Left lobe of liver (tissue), 2 donors: ENCODE results near the gene INO80D. TPM values are rescaled to one million over a fixed set of nuclear protein-coding genes. Genes with fewer than 3 reads are reported as not detected.
"Not testable (repeated sequence)": the region's sequence is repeated elsewhere in the genome, so short reads cannot be mapped to it uniquely, and the experiment has no call there.

Experiments used
- ATAC-seq: fragments of 200-7000 bp; cut with Tn5 transposase; one replicate; pipeline ENCODE4 v1.9.1; 2020; ENCODE audit warnings: mild to moderate bottlenecking, moderate library complexity
- DNase-seq: peaks from one replicate; pipeline ENCODE4 v3.0.0-alpha.2; 2020; ENCODE audit warnings: low spot score
- total RNA-seq: library from RNA; stranded (reverse); gene quantifications from one replicate; pipeline ENCODE4 v1.2.1, GENCODE V29; 2021
- donor health status: DM: no; HTN: no; CAD: no; lungs with moderate emphysema.
- donor health status: DM: no; HTN: yes; CAD: no.

The INO80D gene, protein sequence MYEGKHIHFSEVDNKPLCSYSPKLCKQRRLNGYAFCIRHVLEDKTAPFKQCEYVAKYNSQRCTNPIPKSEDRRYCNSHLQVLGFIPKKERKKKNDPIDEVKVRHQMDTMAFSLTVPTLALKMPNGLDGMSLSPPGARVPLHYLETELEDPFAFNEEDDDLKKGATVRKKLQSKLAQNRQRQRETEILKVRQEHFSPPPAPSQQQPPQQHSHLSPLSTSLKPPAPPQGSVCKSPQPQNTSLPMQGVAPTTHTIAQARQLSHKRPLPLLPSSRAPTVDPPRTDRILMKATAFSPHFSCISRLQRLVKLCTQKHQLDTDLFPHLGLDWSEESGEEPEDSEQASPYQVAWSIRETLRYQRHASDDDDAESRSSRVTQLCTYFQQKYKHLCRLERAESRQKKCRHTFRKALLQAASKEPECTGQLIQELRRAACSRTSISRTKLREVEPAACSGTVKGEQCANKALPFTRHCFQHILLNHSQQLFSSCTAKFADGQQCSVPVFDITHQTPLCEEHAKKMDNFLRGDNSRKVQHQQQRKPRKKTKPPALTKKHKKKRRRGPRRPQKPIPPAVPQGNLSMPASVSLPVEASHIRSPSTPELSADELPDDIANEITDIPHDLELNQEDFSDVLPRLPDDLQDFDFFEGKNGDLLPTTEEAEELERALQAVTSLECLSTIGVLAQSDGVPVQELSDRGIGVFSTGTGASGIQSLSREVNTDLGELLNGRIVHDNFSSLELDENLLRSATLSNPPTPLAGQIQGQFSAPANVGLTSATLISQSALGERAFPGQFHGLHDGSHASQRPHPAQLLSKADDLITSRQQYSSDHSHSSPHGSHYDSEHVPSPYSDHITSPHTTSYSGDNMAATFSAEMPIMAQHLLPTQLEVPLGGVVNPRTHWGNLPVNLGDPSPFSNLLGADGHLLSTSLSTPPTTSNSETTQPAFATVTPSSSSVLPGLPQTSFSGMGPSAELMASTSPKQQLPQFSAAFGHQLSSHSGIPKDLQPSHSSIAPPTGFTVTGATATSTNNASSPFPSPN
- 7.9 TPM for total RNA-seq

DNA sequence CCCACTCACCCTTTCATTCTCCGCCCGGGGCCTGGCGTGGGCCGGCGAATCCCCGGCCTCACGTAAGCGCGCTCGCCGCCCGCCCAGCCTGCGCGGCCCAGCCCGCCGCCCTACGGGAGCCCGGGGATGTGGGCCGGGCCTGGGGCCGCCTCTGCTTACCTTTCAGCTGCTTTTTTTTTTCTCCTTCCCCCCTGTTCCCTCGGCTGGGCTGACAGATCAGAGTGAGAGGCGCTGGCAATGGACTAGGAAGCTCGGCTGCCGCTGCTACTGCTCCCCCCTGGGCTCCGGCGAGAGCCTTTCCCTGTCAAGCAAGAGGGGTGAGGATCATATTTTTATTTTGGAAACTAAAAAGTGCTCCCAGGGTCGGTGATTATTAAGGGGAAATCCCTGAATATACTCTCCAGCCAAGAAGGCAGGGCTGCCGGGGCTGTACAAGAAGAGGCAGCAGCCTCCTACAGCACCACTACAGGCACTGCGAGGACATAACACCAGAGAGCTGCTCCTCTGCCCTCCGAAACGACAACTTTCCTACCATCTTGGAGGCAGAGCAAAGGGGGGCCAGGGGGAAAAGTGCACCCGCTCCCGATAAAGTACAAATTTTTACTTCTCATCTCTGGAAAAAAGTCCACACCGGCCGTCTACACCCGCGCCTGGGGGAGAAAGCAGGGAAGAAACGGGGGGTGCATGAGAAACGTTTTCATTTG, at the start of gene INO80D:
Gene INO80D, minus strand, starts transcription at position 433 of the 704 bp plus-strand sequence. CDS start 23,158 bp downstream, outside the sequence.
- DNase-seq: peak; percentile 80
- peak; percentile 83 for ATAC-seq

DNA sequence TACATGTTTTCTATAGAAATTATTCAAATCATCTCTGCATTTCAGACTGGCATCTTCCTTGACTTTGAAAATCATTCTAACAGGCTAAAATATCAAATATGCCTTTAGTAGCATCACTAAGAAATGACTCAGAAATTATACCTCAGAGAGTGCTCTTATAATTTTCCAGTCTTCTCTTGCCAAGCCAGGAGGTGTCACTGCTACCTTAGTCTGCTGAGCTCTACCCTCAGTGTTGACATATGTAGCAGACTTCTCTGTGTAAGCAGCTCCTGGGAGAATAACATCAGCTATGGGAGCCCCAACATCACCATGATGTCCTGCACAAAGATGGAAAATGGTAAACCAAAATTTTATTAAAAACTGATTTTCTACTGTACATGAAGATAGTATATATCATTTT, 41.7 kb upstream of the INO80D start:
- DNase-seq: no peak
- ATAC-seq: peak; percentile 33

DNA sequence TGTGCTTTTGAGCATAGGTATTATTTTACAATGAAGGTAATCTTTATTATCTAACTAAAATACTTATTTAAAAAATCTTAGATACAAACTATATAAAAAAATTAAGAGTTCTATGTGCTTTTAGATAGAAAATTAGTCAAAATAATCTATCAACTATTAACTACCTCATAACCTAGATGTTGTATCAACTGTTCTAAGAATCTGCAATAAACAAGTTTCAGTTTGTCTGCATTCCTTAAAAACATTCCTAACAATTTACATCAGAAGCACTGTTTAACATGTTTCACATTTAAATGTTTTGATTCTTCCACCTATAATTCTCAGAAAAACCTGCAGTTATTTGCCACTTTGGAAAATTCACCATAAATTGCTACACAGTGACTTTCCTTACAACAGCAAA, 39.9 kb upstream of the INO80D start:
- ATAC-seq (no peak), DNase-seq (no peak)

DNA sequence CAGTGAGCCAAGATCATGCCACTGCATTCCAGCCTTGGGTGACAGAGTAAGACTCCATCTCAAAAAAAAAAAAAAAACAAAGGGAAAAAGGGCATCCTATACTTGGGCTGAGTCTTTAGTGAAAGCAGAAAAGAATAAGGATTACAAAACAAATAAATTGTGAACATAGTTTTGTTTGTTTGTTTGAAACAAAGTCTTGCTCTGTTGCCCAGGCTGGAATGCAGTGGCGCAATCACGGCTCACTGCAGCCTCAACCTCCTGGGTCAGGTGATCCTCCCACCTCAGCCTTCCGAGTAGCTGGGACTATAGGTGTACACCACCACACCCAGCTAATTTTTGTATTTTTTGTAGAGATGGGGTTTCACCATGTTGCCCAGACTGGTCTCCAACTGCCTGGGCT, 36.6 kb upstream of the INO80D start:
- ATAC-seq, DNase-seq: not testable (repeated sequence)

DNA sequence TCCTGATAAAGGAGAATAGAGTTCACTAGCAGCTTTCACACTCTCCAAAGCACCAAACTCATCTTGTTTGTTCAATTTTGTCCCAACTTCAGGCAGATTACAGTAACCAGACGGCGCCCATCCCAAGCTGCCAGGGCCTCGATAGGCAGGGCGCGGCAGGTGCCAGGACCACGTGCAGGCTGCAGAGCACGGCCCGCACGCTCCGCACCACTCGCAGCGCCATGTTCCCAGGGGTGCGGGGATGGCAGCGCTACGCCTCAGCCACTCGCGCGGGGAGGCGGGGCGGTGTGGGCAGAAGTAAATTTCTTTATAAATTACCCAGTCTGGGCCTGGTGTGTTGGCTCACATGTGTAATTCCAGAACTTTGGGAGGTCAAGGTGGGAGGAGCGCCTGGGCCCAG, 30.3 kb upstream of the INO80D start:
- ATAC-seq (no peak), DNase-seq (no peak)

DNA sequence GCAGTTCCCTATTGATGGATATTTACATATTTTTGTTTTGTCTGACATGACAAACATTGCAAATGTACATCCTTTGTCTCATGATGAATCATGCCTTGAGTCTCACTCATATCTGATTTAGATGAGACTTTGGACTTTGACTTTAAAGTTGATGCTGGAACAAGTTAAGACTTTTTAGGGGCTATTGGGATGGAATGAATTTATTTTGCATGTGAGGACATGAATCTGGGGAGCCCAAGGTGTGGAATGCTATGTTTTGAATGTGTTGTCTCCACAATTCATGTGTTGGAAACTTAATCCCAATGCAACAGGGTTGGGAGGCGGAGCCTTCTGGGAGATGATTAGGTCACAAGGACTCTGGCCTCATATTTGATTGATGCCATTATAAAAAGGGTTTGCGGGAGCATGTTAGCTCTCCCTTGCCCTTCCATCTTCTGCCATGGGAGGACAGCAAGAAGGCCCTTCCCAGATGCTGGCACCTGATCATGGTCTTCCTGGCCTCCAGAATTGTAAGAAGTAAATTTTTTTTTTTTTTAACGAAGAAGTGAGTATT, 29.1 kb upstream of the INO80D start:
- DNase-seq: no peak
- peak; percentile 37 for ATAC-seq

DNA sequence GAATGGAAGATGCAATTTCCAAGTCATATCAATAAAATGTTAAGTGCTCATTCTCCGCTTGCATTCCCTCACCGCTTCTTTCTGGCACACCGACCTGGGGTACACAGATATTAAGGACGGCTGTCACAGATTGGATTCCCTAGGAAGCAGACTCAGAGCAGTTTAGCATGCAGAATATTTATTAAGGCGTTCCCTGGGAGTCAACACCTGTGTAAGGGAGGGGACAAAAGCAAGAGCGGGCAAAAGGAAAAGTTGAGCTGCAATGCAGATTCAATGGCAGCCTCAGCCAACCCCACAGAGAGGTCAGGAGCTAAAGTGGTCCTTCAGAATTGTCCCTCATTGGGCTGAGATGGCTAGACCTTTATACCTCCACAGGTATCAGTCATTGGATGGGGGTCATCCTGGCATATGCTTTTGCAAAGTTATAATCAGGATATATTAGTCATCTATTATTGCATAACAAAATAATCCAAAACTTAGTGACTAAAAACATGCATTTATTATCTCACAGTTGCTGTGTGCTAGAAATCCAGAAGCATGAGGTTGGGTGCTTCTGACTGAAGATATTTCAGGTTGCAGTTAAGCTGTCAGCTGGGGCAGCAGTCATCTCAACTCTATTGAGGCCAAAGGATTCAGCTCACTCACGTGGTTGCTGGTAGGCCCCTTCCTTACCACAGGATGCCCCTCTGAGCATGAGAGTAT, 27.0 kb upstream of the INO80D start:
- ATAC-seq (no peak), DNase-seq (no peak)

DNA sequence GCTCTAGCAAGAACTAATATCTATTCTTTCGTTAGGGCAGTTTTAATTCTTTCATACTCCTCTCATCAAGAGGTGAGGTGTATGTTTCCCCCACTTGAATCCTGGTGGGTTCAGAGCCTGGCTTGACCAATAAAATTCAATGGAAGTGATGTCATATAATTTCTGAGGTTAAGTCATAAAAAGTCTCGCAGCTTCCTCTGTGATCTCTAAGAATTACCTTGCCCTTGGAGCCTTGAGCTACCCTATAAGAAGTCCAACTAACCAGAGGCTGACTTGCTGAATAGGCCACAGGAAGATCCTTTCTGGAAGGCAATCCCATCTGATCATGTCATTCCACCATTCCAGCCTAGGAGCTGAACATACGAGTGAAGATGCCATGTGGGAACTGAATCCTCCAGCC, 26.1 kb upstream of the INO80D start:
- ATAC-seq: no peak
- no peak for DNase-seq

DNA sequence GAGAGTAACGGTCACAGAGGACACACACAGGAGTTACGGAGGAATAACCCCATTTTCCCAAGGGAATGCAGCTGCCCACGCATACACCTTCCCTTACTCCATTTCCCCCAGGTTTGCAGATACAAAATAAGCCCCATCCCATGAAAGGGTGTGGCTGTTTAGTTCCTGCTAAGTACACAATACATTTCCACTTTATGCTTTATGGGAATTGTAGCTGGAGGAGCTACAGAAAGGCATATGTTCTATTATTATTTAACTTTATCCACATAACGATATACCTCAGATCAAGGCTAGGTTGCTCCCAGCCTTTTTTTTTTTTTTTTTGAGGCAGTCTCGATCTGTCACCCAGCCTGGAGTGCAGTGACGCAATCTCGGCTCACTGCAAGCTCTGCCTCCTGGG, 22.7 kb upstream of the INO80D start:
- no peak for DNase-seq
- ATAC-seq: peak; percentile 25

DNA sequence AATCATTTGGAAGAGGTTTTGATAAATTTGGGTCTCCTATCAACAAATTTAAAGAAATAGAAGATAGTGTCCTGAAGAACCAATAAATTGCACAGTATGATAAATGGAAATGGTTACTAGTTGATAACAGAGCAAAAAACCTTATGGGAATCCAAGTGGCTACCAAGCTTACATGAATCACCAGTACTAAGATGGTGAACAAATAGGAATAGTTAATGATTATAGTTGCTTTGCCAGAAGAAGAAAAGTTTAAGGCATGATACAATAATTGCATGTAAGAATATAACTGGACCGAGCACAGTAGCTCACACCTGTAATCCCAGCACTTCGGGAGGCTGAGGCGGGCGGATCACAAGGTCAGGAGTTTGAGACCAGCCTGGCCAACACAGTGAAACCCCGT, 19.6 kb upstream of the INO80D start:
- DNase-seq: no peak
- no peak for ATAC-seq

DNA sequence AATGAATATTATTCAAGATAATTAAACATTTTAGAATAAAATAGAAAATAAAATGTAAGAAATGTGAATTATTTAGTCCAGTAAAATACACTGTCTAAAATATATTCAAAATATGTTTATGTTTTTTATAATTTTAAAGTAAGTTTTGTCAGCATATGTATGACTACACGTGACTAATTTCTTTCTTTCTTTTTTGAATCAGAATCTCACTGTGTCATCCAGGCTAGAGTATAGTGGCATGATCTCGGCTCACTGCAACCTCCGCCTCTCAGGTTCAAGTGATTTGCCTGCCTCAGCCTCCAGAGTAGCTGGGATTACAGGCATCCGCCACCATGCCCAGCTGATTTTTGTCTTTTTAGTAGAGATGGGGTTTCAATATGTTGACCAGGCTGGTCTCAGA, 19.1 kb upstream of the INO80D start:
- ATAC-seq: no peak
- no peak for DNase-seq

DNA sequence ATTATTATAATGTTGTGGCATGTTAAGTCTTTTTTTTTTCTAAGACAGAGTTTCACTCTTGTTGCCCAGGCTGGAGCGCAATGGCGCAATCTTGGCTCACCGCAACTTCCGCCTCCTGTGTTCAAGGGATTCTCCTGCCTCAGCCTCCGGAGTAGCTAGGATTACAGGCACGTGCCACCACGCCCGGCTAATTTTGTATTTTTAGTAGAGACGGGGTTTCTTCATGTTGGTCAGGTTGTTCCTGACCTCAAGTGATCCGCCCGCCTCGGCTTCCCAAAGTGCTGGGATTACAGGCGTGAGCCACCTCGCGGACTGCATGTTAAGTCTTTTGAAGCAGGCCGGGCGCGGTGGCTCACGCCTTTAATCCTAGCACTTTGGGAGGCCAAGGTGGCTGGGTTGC, 12.9 kb upstream of the INO80D start:
- ATAC-seq, DNase-seq: not testable (repeated sequence)

DNA sequence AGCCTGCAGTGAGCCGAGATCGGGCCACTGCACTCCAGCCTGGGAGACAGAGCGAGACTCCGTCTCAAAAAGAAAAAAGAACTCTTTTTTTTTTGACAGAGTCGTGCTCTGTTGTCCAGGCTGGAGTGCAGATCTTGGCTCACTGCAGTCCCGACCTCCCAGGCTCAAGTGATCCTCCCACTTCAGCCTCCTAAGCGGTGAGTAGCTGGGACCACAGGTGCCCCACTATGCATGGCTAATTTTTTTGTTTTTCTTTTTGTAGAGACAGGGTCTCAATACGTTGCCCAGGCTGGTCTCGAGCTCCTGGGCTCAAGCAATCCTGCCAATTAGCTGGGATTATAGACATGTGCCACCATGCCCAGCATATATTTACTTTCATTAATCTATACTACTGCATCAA, 12.5 kb upstream of the INO80D start:
- DNase-seq (no peak), ATAC-seq (no peak)

DNA sequence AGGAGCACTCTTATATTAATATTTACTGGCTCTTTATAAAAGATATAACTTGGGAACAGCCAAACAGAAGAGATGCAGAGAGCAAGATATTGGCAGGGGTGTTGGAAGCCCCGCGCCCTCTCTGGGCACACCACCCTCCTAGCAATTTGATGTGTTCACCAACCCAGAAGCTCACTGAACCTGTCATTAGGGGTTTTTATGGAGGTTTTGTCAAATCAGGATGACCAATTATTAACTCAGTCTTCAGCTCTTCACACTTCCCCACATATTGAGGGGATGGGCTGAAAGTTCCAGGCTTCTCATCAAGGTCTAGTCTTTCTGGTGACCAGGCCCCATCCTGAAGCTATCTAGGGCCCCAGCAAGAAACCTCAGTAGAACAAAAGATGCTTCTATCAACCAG, 10.9 kb upstream of the INO80D start:
- DNase-seq: no peak

DNA sequence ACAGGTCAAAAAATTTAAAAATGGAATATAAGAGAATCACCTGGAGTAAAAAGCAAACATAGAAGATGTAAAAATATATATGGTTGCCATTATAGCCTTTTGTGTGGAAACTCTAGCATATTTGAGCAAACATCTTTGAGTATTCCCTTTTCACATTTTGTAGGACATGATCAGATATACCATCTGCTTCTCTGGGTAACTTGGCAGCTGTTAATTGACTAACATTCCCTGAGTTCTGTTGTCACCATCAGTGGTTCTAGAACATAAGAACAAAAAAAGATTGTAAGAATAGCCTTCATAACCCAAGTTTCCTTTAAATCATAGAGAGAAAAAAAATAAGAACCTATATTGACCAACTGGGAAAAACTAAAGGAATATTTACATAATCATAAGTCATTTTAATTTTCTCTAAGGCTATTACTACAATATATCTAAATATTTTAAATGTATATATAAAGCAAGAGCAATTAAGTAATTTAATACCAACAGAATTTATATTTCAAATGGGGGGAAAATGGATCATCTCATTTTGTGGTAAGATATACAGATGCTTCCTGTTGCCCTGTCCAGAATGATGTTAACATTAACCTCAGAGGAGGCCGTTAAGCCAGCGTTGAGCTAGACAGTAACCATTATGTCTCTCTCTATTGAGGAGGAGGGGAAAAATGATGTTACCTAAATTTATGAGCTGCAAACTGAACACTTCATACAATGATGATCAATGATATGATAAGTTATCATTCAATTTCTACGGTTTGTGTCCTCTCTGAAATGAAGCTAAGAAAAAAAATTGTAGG, 9.8 kb upstream of the INO80D start:
- DNase-seq (no peak), ATAC-seq (no peak)

More for the DNA sequence above, 10.9 kb upstream of the INO80D start:
- no peak for ATAC-seq

DNA sequence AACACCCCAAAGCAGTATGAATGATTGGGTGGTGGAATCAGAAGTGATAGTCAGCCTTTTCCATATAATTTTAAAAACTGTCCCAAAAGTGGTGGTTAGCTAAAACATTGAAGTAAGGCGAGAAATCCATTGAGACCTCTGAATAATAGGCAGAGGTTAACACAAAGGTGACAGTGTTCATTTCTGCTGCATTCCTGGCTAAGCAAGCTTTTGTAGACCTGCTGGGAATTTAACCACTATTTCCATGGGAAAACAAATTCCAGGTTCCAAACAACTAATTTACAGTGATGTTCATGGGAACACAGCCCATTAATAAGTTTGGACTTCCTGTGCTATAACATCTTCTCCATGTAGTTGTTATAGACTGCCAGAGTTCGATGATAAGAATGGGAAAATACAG, 6.3 kb upstream of the INO80D start:
- ATAC-seq (no peak), DNase-seq (no peak)

DNA sequence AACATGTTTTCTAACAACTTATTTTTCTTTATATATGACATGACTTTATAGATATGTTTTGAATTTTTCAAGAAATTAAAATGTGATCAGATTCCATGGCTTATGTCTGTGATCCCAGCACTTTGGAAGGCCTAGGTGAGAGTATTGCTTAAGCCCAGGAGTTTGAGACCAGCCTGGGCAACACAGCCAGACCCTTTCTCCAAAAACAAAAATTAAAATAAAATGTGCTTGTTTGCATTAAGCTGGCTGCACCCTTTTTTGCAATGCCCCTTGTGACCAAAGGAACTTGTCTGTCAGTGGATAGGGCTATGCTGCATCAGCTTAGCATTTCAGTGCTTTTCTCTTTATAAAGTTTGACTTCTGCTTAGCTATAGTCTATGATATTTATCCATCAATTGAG, 2.3 kb upstream of the INO80D start:
- no peak for ATAC-seq
- DNase-seq: no peak

DNA sequence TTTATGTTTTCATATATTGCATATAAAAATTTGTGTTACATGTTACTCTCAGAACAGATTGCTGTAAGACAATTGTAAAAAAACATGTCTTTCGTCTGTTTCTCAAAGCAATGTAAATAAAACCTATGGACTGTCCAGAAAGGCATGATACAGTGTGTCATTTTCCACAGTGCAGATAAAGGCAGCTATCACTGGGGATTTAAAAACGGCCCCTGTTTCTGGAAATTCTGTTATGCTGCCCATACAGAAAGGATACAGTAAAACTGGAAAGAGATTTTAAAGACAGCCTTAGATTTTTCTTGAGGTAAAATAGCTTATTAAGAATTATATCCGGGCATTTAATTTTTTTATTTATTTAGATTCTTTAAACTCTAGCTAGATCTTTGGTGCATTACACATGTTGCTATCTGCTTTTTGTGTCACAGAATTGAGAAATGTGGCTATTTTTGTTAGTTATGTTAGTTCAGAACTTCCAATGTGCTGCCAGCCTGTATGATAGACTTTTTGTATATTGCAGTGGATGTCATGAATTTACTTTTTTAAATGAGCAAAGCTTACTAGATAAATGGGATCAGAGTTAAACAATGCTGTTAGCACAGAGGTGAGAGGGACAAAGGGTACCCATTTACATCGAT, 859 bp upstream of the INO80D start:
- no peak for DNase-seq
- ATAC-seq: no peak
